IPS DF 19.7 (cell line): Measurements from ENCODE around the gene PHEX.
A peak's percentile ranks its signal among the peaks of the same experiment; 100 is the strongest.

Source experiments
- DNase-seq: peaks from one replicate; pipeline ENCODE4 v3.0.0-alpha.2; 2013; ENCODE audit warnings: low read depth, low spot score

Gene PHEX

DNA sequence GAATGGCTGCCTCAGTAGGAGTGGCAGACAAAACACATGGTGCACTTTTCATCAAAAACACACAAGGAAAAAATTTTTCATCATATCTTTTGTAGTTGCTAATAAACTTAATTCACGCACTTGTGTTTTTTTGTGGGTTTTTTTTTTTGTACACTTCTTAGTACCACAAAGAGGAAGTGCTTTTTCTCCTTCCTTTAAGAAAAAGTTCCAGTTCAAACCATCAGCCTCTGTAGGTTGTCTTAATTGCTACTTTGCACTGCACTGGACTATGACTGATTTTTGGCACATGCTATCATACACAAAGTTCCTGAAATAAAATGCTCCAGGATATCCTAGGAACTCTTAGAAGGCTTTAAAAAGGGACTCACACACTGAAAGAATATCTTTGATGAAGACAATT, at the start of gene PHEX:
TSS of gene PHEX (plus strand) at position 242 of the 400 bp plus-strand sequence. CDS start 681 bp downstream, outside the sequence.
- DNase-seq: no peak

DNA sequence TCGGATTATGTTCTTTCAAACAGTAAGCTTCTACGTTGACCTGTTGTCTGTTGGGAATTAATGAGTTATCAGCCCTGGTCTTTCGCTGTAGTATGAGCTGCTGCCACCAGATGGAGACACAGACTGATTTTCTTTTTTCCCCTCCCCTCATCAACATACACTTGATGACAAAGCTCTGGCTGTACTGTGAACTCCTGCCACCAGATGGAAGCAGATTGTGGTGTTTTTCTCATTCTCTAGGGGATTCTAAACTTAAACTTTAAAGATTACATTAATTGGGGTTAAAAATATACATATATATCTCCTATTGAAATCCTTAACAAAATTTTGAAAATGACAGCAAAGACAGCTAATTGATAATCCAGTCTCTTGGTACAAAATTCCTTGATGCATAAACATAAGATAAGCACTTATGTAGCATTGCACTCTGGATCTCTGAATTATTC, 46.8 kb upstream of the PHEX start:
- DNase-seq: peak; percentile 33

DNA sequence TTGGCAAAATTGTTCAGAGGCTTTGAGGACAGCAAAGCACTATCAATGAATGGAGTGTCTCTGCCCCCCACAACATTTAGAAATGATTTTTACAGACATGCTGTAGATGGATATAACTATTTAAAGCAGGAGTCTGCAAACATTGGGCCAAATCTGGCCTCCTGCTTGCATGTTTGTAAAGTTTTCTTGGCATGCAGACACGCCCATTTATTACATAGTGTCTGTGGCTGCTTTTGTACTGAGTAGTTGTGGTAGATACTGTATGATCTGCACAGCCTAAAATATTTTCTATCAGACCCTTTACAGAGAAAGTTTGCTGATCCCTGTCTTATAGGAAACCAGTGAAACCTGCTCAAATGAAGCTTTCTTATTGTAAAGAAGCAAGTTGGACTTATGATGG, 45.5 kb upstream of the PHEX start:
- no peak for DNase-seq

DNA sequence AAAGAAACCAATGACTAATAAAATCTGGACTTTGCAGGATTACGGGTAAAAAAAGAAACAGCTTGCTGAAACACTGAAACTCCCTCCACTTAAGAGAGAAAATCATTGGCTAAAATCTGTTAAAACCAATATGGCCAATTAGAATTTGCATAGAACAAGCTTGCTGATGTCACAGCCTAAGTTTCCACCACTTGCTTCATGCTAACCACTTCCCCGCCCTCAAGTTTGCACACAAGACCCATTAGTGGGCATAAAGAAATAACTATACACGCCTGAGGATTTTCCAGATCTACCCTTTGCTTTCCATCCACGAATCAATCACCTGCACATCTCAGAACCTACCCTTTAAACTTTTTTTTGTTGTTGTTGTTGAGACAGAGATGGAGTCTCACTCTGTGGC, 42.7 kb upstream of the PHEX start:
- no peak for DNase-seq

DNA sequence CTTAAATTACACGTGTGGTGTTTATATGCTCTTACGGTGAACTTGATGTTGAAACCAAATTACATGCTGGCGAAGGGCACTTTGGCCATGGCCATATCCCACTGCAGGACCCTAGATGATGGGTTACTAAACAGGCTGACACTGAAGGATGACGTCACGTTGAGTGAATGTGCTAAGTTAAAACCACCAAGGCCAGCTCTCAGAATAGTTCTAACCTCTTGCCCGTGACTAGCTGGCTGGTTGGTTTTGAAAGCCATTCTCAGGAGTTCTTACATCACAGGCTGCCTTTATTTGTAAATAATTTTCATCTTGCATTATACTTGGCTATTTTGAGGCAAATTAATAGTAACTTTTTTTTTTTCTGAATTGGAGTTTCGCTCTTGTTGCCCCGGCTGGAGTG, 41.3 kb upstream of the PHEX start:
- DNase-seq: no peak

DNA sequence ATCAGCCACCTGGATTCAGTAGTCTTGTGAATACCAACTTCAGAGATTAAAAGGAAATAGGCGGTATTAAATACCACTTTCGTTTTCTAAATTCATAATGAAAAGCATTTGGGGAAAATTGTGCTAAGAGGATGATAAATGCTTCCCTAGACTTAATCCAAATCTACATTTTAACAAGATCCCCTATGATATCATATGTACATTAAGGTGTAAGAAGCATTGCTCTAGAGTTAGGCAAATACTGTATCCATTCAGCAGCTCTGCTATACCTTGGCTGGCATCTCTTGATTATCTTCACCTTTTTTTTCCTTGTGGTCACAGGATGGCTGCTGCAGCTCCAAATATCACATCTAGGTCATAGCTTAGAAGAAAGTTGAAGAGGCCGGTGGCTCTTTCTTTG, 40.6 kb upstream of the PHEX start:
- no peak for DNase-seq

DNA sequence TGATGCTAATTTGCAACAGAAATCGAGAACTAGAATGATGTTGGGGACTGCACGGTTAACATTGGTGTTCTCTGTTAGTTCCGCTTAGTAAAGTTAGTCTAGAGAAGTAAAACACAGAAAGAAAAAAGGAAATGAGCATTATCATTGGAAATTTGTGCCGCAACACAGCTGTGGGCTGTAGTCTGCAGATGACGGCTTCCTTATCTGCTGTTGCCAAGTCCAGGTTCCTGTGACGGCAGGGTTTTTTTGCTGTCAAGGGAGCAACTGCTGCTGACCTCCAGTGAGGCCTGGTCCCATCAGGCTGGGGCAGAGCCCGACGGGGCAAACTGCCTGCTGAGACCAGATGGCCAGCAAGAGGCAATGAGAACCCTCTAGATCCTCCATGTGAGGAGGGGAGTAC, 38.9 kb upstream of the PHEX start:
- no peak for DNase-seq

DNA sequence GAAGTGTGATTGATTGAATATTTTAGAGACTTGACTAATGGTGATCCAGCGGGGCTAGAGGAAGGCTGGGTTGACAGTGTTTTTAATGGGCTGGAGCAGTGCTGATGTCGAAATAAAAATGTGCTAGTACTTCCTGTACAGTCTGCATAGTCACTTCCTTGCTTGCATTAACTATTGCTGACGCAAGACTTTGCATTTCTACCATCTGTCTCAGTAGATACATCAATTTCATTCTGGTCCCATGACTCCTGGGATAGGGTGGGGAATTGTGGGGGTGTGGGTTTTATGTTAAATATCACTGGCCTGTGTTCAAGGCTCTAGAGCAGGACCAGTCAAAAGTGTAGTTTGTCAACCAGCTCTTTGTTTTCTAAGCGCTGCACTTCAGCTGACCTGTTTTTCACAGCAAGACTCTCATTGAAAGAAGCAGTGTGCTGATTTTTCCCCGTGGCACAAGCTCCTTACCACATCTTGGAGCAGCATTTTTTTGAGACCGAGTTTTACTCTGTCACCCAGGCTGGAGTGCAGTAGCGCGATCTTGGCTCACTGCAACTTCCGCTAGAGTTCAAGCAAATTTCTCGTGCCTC, 35.2 kb upstream of the PHEX start:
- no peak for DNase-seq

DNA sequence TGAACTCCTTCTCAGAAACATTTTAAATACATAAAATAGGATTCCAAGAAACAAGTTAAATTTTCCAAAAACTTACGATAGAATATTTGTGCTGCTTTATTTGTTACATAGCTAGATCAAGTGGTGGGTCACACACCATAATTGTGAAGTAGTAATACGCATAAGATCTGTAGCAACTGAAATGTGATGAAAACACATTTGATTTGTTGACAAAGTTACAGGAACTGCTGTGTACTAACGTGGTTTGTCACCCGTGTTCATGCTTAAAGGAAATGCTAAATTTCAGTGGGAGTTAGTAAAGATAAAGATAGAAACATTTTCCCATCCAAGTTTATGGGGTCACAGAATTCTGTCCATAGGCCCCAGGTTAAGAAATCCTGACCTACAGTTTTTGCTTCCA, 34.1 kb upstream of the PHEX start:
- DNase-seq: no peak

DNA sequence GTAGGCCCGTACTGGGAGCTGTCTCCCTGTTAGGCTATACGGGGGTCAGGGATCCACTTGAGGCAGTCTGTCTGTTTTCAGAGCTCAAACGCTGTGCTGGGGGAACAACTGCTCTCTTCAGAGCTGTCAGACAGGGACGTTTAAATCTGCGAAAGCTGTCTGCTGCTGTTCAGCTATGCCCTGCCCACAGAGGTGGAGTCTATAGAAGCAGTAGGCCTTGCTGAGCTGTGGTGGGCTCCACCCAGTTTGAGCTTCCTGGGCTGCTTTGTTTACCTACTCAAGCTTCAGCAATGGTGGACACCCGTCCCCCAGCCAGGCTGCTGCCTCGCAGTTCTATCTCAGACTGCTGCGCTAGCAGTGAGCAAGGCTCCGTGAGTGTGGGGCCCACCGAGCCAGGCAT, 27.3 kb upstream of the PHEX start:
- DNase-seq: no peak

DNA sequence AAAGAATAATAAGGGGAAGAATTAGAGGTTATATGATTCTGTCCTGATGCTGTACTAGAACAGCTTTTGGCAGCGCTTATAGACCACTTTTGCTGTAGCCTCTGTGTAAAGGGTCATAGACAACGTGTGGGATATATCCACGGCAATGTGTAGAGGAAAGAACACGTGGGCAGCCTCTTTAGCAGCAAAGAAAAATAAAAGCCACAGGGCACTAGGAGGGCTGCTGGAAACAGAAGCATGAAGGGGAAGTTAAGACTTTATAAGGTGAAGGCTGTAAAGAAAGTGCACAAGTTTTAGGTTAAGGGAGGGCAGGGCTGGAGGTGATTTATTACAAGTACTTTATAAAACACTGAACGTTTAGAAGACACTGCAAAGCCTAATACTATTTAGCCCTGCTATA, 20.1 kb upstream of the PHEX start:
- no peak for DNase-seq

DNA sequence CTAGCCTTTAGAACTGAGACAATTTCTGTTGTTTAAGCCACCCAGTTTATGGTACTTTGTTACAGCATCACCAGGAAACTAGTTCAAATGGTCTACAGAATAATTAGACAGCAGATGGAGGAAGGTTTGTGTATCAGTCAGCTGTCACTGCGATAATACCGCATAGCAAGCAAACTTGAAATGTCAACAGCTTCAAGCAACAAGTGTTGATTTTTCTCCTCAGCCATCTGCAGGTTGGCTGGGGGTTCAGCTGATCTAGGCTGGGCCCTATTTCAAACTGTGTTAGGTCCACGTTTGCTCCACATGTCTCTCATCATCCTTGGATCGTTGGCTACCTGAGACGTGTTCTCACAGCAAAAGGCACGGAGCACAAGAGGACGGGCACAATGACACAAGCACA, 19.2 kb upstream of the PHEX start:
- no peak for DNase-seq

DNA sequence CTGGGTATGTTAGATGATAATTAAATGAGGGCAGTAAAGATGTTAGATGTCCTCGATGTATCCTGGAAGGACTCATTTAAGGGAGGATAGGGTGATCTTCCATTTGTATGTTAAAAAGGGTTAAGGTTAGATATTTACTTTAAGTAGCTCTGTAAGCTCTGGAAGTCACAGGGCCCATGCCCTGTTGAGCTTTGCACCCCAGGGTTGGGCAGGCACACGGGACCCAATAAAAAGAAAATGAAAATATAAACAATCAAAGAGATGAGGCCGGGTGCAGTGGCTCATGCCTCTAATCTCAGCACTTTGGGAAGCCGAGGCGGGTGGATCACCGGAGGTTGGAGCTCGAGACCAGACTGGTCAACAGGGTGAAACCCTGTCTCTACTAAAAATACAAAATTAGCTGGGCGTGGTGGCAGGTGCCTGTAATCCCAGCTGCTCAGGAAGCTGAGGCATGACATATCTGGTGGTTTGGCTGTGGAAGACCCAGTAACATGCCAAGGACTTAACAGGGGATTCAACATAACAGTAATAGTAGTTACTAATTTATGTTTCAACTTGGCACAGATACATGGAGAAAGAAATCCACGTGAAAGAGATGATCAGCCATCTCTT, 16.9 kb upstream of the PHEX start:
- no peak for DNase-seq

DNA sequence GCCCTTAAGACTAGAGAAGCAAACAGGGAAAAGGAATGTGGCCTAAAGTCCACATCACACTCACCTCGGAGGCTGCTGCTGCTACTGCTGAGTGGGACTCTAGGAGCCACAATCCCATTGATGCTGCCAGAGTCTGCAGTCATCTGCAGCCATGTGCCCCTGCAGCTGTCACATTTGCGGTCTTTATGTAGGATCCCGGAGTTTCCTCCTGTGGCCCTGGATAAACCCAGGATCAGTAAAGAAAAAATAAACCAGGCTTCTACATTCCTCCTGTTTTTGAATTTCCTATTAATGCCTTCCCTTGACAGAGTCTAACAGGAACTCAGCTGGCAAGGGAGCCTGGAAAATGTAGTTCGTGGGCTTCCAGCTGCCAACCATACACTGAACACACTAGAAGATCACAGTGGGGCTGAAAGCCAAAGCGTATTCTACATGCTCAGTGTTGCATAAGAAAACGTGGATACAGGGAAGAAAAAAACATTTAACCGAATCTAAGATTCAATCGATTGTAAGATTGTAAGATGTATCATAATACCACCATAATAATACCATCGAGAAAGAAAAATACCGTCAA, 10.3 kb upstream of the PHEX start:
- no peak for DNase-seq

DNA sequence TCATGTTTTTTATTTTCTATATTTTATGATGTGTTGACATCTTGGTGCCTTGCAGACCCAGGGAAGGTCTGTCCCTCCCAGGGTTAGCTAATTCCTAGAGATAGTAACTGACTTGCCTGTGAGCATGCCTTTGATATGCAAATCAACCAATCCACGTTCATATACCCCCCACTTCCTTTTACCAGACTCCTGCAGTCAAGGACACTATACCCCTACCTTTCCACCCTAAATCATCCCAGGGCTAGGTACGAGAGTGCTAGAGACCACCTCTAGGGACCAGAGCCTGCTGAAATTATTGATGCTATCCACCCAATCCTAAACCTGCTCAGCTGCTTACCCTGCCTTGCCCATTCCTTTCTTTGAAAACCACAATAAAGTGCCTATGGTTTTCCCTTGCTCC, 7.5 kb upstream of the PHEX start:
- DNase-seq: no peak

DNA sequence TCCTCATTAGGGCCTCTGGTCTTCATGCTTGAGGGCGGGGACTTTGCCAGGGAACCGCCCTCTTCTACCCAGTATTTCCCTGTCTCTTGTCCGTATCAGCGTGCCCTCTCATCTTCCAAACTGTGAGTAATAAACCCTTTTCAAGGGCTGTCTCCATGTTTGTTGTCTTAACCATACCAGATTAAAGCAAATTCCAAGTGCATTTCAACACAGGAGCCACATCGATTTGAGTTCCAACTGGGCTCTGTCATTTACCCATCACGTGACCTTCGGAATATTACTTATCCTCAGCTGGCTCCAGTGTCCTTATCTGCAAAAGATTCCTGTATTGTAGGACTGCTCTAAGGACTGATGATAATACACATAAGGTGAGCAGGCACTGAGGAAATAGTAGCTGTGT, 6.4 kb upstream of the PHEX start:
- no peak for DNase-seq

DNA sequence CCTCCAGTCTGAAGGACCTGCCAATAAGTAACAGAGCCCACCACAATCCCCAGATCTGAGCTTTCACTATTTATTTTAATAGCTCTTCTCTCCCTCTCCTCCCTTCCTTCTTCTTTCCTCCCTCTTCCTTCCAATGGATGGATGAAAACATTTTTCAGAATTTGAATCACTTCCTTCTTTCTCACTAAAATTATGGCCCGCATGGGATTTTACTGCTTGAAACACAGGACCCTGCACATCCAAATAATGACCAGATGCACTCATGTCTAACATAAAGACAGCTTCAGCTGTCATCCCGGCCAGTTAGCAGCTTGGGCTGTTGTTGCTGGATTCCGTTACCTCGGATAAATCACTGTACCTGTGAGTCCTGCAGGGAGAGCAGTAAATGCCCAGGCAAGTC, 5.4 kb upstream of the PHEX start:
- DNase-seq: no peak

DNA sequence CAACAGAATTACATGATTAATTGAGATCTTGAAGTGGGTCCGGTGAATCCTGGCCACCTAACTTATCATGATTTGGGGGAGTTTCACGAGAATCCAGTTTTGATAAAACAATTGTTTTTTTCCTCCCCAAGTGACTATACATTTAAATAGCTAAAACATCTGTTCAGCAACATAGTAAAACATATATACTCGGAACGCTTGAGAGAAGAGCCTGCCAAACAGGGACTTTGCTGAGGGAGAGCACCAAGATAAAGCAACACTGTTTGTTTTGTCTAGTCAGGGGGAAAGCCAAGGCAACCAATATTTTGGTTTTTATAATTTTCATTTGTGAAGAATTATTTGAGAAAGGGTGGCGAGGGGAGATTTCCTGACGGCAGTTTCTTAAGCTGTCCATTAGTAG, 381 bp downstream of the PHEX start:
- DNase-seq: no peak

DNA sequence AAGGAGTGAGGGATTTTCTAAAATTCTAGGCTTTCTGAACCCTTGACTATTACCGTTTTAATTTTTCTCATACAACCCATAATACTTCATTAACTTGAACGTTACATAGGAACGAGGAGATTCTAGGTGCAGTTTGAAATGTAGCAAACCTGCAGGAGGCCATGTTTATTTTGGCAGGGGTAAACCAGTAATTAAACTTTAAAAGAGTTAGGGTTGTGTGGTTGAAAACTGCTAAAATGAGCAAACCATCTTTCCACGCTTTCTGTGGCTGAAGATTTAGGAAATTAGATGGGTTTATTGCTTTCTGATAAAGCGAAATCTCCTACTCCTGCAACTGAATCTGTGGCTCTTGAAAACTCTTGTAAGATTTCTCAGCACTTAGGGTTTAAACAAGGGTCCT, 1.7 kb downstream of the PHEX start:
- DNase-seq: no peak

DNA sequence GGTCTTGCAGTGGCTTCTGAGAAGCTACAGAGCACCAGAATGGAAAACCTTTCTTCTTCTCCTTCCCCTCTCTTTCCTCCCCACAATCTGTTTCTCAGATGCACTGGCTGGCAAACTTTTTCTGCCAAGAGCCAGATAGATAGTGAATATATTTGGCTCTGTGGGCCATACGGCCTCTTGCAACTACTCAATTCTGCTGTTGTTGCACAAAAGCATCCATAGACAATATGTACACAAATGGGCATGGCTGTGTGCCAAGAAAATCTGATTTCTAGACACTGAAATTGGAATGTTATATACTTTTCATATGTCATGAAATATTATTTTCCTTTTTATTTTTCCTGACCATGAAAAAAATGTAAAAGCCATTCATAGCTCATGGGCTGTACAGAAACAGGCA, 3.1 kb downstream of the PHEX start:
- DNase-seq: no peak

DNA sequence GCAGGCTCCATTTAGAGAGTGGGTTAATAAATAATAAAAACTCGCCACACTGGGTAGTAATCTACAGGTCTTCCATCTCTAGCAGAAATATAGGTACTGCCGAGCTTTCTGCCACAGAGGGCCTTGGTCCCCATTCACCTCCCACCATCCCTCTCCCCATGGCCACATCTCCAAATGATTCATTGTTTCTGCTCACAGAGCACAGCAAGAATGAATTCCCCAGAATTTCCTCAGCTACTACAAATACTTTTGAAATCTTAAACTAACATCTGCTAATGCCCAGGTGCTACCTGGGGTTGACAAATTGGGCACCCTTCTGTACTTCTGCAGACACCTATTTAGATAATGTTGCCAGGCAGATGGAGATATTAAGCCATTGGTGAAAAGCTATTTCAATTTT, 5.1 kb downstream of the PHEX start:
- DNase-seq: no peak

DNA sequence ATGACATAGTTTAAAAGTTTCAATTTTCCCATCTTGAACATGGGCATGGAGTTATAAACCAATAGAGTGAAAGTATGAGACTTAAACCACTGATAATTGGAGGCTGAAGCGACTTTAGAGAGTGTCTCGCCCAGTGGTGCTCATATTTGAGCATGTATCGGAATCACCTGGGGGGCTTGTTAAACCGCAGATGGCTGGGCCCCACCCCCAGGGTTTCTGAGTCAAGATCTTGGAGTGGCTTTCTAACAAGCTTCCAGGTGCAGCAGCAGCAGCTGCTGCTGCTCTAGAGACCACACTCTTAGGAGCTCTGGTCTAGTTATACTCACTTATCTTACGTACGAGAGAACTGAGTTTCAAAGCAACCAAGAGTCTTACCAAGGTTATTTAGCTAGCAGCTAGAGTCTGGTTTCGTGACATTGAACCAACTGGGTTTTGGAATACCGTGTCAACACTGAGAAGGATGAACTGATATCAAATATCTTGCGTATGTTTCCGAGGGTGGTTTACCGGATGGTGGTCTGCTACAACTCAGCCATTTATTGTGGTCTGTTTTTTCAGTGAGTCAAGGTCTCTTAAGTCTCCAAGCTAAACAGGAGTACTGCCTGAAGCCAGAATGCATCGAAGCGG, 5.9 kb downstream of the PHEX start:
- DNase-seq: no peak

DNA sequence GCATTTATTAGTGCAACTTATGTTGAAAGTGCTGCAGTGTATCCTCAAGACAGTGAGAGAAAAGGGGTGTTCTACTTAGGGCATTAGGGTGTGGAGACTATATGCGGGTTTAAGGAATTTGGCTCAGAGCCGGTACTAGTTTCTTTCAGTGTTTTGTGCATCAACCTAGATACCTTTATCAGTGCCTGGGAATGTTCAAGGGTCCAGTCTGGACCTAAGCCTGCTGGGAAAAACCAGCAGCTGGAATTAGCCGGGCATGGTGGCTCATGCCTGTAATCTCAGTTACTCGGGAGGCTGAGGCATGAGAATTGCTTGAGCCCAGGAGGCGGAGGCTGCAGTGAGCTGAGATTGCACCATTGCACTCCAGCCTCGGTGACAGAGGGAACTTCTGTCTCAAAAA, 7.4 kb downstream of the PHEX start:
- DNase-seq: no peak
